VCaP (cell line): Measurements from ENCODE around the gene TBC1D13.

Experiments used
- H3K27ac ChIP-seq: fragments of 450-650 bp; 2 replicates; pipeline ENCODE4 v1.5.1; 2017
- TF ChIP-seq, protein P1 (sequence below): fragments of 450-650 bp; conservative IDR thresholded peaks from 2 replicates; pipeline ENCODE4 v1.5.1; 2017; ENCODE audit warnings: mild to moderate bottlenecking, moderate library complexity

TBC1D13 gene

GRCh38 chr9:128829477-128830251 is 42.6 kb downstream of the TBC1D13 start, which contains the start of gene SPOUT1:
TSS of gene SPOUT1 (minus strand) at chr9:128829794. CDS start at chr9:128829780, 14 bp downstream.
- H3K27ac ChIP-seq: peak within 1 kb of the TSS; percentile 83
- TF ChIP-seq, protein P1, sequence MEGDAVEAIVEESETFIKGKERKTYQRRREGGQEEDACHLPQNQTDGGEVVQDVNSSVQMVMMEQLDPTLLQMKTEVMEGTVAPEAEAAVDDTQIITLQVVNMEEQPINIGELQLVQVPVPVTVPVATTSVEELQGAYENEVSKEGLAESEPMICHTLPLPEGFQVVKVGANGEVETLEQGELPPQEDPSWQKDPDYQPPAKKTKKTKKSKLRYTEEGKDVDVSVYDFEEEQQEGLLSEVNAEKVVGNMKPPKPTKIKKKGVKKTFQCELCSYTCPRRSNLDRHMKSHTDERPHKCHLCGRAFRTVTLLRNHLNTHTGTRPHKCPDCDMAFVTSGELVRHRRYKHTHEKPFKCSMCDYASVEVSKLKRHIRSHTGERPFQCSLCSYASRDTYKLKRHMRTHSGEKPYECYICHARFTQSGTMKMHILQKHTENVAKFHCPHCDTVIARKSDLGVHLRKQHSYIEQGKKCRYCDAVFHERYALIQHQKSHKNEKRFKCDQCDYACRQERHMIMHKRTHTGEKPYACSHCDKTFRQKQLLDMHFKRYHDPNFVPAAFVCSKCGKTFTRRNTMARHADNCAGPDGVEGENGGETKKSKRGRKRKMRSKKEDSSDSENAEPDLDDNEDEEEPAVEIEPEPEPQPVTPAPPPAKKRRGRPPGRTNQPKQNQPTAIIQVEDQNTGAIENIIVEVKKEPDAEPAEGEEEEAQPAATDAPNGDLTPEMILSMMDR: no peak

GRCh38 chr9:128833696-128834095 is 46.6 kb downstream of the TBC1D13 start:
- TF ChIP-seq, protein P1: no peak
- H3K27ac ChIP-seq: no peak overlapping the region

DNA sequence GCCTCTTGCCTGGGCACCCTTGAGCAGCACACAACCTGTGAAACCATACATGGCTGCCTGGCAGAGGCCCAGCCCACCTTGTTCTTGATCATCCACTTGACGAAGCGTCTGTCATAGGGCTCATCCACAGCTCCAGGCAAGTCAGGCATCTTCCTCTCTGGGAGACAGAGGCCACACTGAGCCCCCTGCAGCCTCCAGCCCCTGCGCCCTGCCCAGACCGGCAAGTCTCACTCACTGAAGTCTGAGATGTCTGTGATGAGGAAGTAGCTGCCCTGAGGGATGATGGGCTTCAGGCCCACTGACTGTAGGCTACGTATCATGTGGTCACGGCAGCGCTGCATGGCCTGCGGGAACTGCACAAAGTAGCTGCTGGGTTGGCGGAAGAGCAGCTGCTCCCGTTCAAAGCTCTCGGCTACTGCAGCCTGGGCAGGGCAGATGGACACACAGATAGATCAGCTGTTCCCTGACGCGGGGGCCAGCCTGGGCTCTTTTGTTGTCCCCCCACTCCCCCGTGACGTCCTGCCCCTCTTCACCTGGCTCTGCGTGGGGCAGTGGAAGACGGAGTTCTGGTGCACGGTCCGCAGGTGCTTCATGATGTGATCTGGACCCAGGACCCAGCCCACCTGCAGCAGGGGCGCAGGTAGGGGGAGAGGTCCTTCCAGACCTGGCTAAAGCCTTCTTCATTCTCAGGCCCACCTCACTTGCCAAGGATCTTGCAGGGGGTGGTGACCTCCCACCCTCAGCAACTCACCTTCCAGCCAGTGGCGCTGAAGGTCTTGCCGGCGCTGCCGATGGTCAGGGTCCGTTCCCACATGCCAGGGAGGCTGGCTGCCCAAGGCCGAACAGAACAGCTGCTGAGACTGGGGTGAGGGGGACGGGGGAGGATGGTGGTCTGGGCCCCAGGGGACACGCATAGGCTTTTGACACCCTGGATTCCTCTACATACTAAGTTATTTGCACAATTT is 48.5 kb downstream of the TBC1D13 start:
- no peak overlapping the region for H3K27ac ChIP-seq
- TF ChIP-seq, protein P1: no peak

DNA sequence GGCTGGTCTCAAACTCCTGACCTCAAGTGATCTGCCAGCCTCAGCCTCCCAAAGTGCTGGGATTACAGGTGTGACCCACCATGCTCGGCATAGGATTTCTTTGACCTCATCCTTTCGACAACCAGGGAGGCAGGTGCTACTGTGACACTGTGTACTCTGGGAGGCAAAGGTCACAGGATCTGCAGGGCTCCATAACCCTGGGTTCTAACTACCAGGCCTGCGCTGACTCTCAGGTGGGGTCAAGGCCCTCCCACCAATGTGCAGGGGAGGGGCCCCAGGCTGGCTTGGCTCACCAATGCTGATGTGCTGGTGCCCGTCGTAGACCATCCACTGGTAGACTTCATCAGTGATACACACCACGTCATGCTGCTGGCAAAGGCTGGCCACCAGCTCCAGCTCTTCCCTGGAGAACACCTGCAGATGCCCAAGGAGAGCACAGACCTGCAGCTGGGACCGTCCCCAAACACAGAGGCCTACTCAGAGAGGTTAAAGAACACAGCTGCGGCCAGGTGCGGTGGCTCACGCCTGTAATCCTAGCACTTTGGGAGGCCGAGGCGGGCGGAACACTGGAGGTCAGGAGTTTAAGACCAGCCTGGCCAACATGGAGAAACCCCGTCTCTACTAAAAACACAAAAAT is 49.6 kb downstream of the TBC1D13 start:
- H3K27ac ChIP-seq: no peak overlapping the region
- TF ChIP-seq, protein P1: no peak

- H3K27ac ChIP-seq: no peak overlapping the region
- TF ChIP-seq, protein P1: no peak
Measured at GRCh38 chr9:128838338-128838737, 51.3 kb downstream of the TBC1D13 start.

DNA sequence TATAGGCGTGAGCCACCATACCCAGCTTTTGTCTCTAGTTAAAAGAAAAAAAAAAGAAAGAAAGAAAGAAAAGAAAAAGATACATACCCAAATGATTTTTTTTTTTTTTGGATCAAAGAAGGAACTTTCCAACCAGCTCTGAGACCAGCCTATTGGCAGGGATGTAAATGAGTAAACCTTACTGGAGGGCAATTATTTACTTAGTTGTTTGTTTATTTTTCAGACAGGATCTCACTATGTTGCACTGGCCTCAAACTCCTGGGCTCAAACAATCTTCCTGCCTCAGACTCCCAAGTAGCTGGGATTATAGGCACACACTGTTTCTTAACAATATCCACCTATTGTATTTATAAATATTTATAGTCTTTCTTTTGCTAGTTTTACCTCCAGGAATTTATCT is 53.5 kb downstream of the TBC1D13 start:
- TF ChIP-seq, protein P1: no peak
- no peak overlapping the region for H3K27ac ChIP-seq
